GM13976 (cell line): ENCODE results near the gene MCRIP1.
"Not testable (repeated sequence)": the region's sequence is repeated elsewhere in the genome, so short reads cannot be mapped to it uniquely, and the experiment has no call there.

Experiments
- DNase-seq: peaks from one replicate; pipeline ENCODE4 v3.0.0; 2012; ENCODE audit warnings: low spot score
- CTCF ChIP-seq: IDR thresholded peaks from 2 replicates; pipeline ENCODE4 v1.5.1; 2012; ENCODE audit warnings: borderline replicate concordance, mild to moderate bottlenecking; ENCODE audit not compliant: insufficient read depth; ENCODE audit errors: extremely low read depth, missing control alignments, control extremely low read depth
- in situ Hi-C: fragments of 300-500 bp; cut with MboI; formaldehyde crosslinking; loops from one replicate; pipeline ENCODE4 v1.12.0; 2022; ENCODE audit warnings: low sequenced_read_pairs, mixed read lengths, inconsistent platforms; ENCODE audit not compliant: unreplicated experiment

Gene MCRIP1

GRCh38 chr17:81840826-81841778, 8.0 kb upstream of the MCRIP1 start:
- DNase-seq: no peak
- TF ChIP-seq CTCF: no peak
- in situ Hi-C loops: no loop called here

GRCh38 chr17:81840059-81840458, 7.0 kb upstream of the MCRIP1 start:
- in situ Hi-C loops, DNase-seq: not testable (repeated sequence)

- DNase-seq: no peak
- in situ Hi-C loops: no loop called here
- TF ChIP-seq CTCF: no peak
These were observed 6.2 kb upstream of the MCRIP1 start for GRCh38 chr17:81839301-81839700.

- in situ Hi-C loops: no loop called here
- no peak for DNase-seq
- TF ChIP-seq CTCF: no peak
These were observed 5.7 kb upstream of the MCRIP1 start for GRCh38 chr17:81838753-81839255.

GRCh38 chr17:81837641-81838040, 4.5 kb upstream of the MCRIP1 start:
- no peak for DNase-seq
- in situ Hi-C loops: no loop called here
- no peak for TF ChIP-seq CTCF

GRCh38 chr17:81834831-81835267, 1.8 kb upstream of the MCRIP1 start, which contains the start of gene PPP1R27:
Gene PPP1R27, minus strand, starts transcription at chr17:81835050. Its CDS starts 97 bp downstream, at chr17:81834953.
- DNase-seq: no peak
- in situ Hi-C loops: no loop called here
- TF ChIP-seq CTCF: no peak
